PC-3 (cell line): ENCODE measurements around the gene DCHS1. TPM values are rescaled to one million over a fixed set of nuclear protein-coding genes. Genes with fewer than 3 reads are reported as not detected.

Source experiments
- ATAC-seq: fragments of 200-7000 bp; cut with Tn5 transposase; 2 replicates; pipeline ENCODE4 v1.9.1; 2020; ENCODE audit warnings: mild to moderate bottlenecking, moderate library complexity
- BruUV-seq: library from RNA; stranded (reverse); fragments of 400-500 nt; replicated peaks from 2 replicates; lab custom pipeline; 2021; lab: Mats Ljungman, UMichigan
- CTCF ChIA-PET: fragments of 300-600 bp; sonication (Branson Sonifier 250); formaldehyde crosslinking; loops from one replicate; lab custom pipeline; 2022; ENCODE audit warnings: antibody characterized with exemption; lab: Charles Lee
- POLR2A ChIA-PET: fragments of 300-600 bp; sonication (Branson Sonifier 250); formaldehyde crosslinking; loops from one replicate; lab custom pipeline; 2022; ENCODE audit warnings: antibody characterized with exemption; ENCODE audit not compliant: unreplicated experiment; lab: Charles Lee
- DNase-seq: peaks from one replicate; pipeline ENCODE4 v3.0.0-alpha.2; 2015
- H2AFZ ChIP-seq: fragments of 300-600 bp; sonication (generic); 2 replicates; pipeline ENCODE4 v1.6.0; 2016; ENCODE audit warnings: antibody characterized with exemption, low read length
- H3F3A ChIP-seq: fragments of 300-600 bp; sonication (generic); one replicate; pipeline ENCODE4 v1.6.0; 2017; ENCODE audit warnings: antibody characterized with exemption, low read length, control low read depth, mild to moderate bottlenecking; ENCODE audit not compliant: unreplicated experiment
- H3K27ac ChIP-seq: fragments of 300-600 bp; sonication (generic); 2 replicates; pipeline ENCODE4 v1.5.1; 2016; ENCODE audit warnings: mild to moderate bottlenecking, low read length
- H3K27me3 ChIP-seq: fragments of 300-600 bp; sonication (generic); 2 replicates; pipeline ENCODE4 v1.6.1; 2016; ENCODE audit warnings: low read length, mixed read lengths
- H3K36me3 ChIP-seq: fragments of 300-600 bp; sonication (generic); 2 replicates; pipeline ENCODE4 v1.6.1; 2016; ENCODE audit warnings: low read depth, mixed run types, low read length, mixed read lengths
- H3K4me1 ChIP-seq: fragments of 300-600 bp; sonication (generic); 2 replicates; pipeline ENCODE4 v1.5.1; 2016; ENCODE audit warnings: low read length; ENCODE audit not compliant: insufficient read depth
- H3K4me2 ChIP-seq: fragments of 300-600 bp; sonication (generic); 2 replicates; pipeline ENCODE4 v1.6.0; 2016; ENCODE audit warnings: low read length
- H3K4me3 ChIP-seq: fragments of 300-600 bp; sonication (generic); 2 replicates; pipeline ENCODE4 v1.5.1; 2016; ENCODE audit warnings: mild to moderate bottlenecking, low read length, mixed read lengths
- H3K79me2 ChIP-seq: fragments of 300-600 bp; sonication (generic); 2 replicates; pipeline ENCODE4 v1.6.1; 2017; ENCODE audit warnings: low read length, mixed read lengths
- H3K9ac ChIP-seq: fragments of 300-600 bp; sonication (generic); 2 replicates; pipeline ENCODE4 v1.6.0; 2016; ENCODE audit warnings: mild to moderate bottlenecking, low read length
- H3K9me2 ChIP-seq: fragments of 300-600 bp; sonication (generic); replicated peaks from 2 replicates; pipeline ENCODE4 v1.6.1; 2016; ENCODE audit warnings: mixed run types, low read length, mixed read lengths
- H3K9me3 ChIP-seq: fragments of 300-600 bp; sonication (generic); 2 replicates; pipeline ENCODE4 v1.6.1; 2016; ENCODE audit warnings: low read length, mixed read lengths
- H4K20me1 ChIP-seq: fragments of 300-600 bp; sonication (generic); 2 replicates; pipeline ENCODE4 v1.6.1; 2016; ENCODE audit warnings: low read length, mixed read lengths
- CTCF ChIP-seq: fragments of 300-600 bp; sonication (generic); conservative IDR thresholded peaks from 2 replicates; pipeline ENCODE4 v1.5.1; 2017; ENCODE audit warnings: antibody characterized with exemption, low read depth, mild to moderate bottlenecking, low read length
- EZH2 ChIP-seq: fragments of 300-600 bp; sonication (generic); IDR thresholded peaks from one replicate; pipeline ENCODE4 v1.6.1; 2017; ENCODE audit warnings: antibody characterized with exemption, mild to moderate bottlenecking, low read length; ENCODE audit not compliant: unreplicated experiment
- EZH2phosphoT487 ChIP-seq: fragments of 300-600 bp; sonication (generic); IDR thresholded peaks from 2 replicates; pipeline ENCODE4 v1.6.1; 2018; ENCODE audit warnings: mild to moderate bottlenecking, antibody characterized with exemption, low read length, borderline replicate concordance
- intact Hi-C: fragments of 100-400 bp; cut with micrococcal nuclease; formaldehyde crosslinking; loops from 2 replicates; pipeline ENCODE4 v1.9.0; 2023
- total RNA-seq: library from RNA; depleted of rRNA; stranded (reverse); fragments of >200 nt; gene quantifications from 2 replicates; pipeline ENCODE4 v1.2.3, GENCODE V29; 2014

The DCHS1 gene
- total RNA-seq, 1 experiment from 2014 or later = under 0.01 TPM

GRCh38 chr11:6586434-6587359 is 68.9 kb downstream of the DCHS1 start:
- Histone ChIP-seq H3K79me2 (no peaks in the 10 kb centered on the region), H3K36me3 (peaks cover 16% of the 10 kb centered on the region; the same call in 1 of the 2 replicates), H3K4me1 (no peaks in the 10 kb centered on the region), H3K4me3 (no peak overlapping the region), H3K27ac (no peak overlapping the region), H3F3A (no peaks in the 10 kb centered on the region), H3K9me2 (no peaks in the 10 kb centered on the region), H4K20me1 (no peaks in the 10 kb centered on the region), H3K4me2 (no peak overlapping the region), H3K9me3 (peaks cover 8% of the 10 kb centered on the region; the same call in 1 of the 2 replicates), H3K27me3 (no peaks in the 10 kb centered on the region), H2AFZ (no peak overlapping the region), H3K9ac (no peak overlapping the region)
- TF ChIP-seq EZH2phosphoT487 (no peak), CTCF (no peak), EZH2 (no peak)
- ChIA-PET CTCF (no interaction called here), POLR2A (no interaction called here)
- intact Hi-C loops = no loop called here
- ATAC-seq (no peak), DNase-seq (no peak)
- BruUV-seq = no TSS peak

GRCh38 chr11:6584528-6584927 is 71.1 kb downstream of the DCHS1 start:
- no peak for TF ChIP-seq EZH2phosphoT487
- Histone ChIP-seq H3K79me2 (no peaks in the 10 kb centered on the region), H3K4me2 (no peak overlapping the region), H3K4me1 (no peaks in the 10 kb centered on the region), H3K27me3 (no peaks in the 10 kb centered on the region), H3K9me2 (no peaks in the 10 kb centered on the region), H3K9ac (no peak overlapping the region), H3K9me3 (peaks cover 8% of the 10 kb centered on the region; the same call in 1 of the 2 replicates), H3K36me3 (peaks cover 13% of the 10 kb centered on the region; the same call in 1 of the 2 replicates), H3K4me3 (no peak overlapping the region), H3K27ac (no peak overlapping the region), H4K20me1 (no peaks in the 10 kb centered on the region), H3F3A (no peaks in the 10 kb centered on the region), H2AFZ (no peak overlapping the region)
- no peak for ATAC-seq
- CTCF ChIA-PET = no interaction called here
- intact Hi-C loops = no loop called here
- no peak for DNase-seq
- POLR2A ChIA-PET = no interaction called here
- no TSS peak for BruUV-seq

GRCh38 chr11:6583584-6583983 is 72.0 kb downstream of the DCHS1 start:
- Histone ChIP-seq H3K9me3 (peaks cover 8% of the 10 kb centered on the region; the same call in 1 of the 2 replicates), H3K4me3 (no peak overlapping the region), H3K36me3 (peaks cover 13% of the 10 kb centered on the region; the same call in 1 of the 2 replicates), H3F3A (no peaks in the 10 kb centered on the region), H3K9me2 (no peaks in the 10 kb centered on the region), H3K4me1 (no peaks in the 10 kb centered on the region), H3K27ac (no peak overlapping the region), H4K20me1 (no peaks in the 10 kb centered on the region), H2AFZ (no peak overlapping the region), H3K4me2 (no peak overlapping the region), H3K79me2 (no peaks in the 10 kb centered on the region), H3K27me3 (no peaks in the 10 kb centered on the region), H3K9ac (no peak overlapping the region)
- ChIA-PET POLR2A (no interaction called here), CTCF (no interaction called here)
- ATAC-seq = no peak
- no peak for DNase-seq
- no peak for TF ChIP-seq EZH2
- no peak for TF ChIP-seq EZH2phosphoT487
- TF ChIP-seq CTCF = no peak
- no TSS peak for BruUV-seq
- intact Hi-C loops = no loop called here
